ENCODE results near the gene SPATA7. TPM values are rescaled to one million over a fixed set of nuclear protein-coding genes. Genes with fewer than 3 reads are reported as not detected.

Gene SPATA7, protein sequence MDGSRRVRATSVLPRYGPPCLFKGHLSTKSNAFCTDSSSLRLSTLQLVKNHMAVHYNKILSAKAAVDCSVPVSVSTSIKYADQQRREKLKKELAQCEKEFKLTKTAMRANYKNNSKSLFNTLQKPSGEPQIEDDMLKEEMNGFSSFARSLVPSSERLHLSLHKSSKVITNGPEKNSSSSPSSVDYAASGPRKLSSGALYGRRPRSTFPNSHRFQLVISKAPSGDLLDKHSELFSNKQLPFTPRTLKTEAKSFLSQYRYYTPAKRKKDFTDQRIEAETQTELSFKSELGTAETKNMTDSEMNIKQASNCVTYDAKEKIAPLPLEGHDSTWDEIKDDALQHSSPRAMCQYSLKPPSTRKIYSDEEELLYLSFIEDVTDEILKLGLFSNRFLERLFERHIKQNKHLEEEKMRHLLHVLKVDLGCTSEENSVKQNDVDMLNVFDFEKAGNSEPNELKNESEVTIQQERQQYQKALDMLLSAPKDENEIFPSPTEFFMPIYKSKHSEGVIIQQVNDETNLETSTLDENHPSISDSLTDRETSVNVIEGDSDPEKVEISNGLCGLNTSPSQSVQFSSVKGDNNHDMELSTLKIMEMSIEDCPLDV
- total RNA-seq, result 21.4 and 29.2 TPM in 2 replicates

DNA sequence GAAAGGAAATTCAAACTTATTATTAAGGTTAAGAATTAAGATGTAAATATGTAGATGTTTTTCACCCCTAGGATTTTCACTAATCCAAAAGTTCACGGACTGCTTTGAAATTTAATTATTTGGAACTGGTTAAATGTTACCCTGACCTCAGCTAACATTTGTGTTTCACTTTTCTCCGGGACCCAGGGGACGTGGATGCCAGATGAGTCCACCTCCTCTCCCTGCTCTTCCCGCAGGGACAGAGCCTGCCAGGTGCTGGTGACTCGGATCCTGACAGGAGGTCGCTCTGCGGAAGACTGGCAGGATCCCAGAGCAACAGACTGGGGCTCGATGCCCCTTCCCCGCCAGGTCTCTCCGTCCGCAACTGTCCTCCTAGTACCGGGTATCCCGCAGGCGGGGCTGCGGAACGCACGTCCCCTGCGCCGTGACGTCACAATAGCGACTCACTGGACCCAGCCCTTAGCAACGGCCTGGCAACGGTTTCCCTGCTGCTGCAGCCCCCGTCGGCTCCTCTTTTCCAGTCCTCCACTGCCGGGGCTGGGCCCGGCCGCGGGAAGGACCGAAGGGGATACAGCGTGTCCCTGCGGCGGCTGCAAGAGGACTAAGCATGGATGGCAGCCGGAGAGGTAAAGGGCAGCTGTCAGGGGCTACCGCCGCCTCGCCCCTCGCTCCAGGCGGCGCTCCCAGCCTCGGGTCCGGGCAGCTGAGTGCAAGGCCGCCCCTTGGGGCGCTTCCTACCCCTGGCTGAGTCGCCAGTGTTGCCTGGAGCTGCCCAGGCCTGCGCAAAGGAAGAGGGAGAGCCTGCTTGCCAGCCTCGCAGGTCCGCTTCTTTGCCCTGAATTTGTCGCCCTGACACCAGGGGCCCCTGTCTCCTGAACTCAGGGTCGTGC lies at the start of gene SPATA7:
SPATA7 (plus strand) TSS at position 446 of the 890 bp plus-strand sequence; CDS start at position 608, 162 bp downstream.
- Histone ChIP-seq H3K4me2 (ENCODE audit: insufficient read depth, low read length) (peak within 1 kb of the TSS; percentile 90), H3K4me1 (ENCODE audit: insufficient read depth, low read length) (peaks cover 12% of the 10 kb centered on the region), H3K36me3 (ENCODE audit: insufficient read depth, low read length) (no peaks in the 10 kb centered on the region), H3K79me2 (ENCODE audit: insufficient read depth, low read length) (peaks cover 23% of the 10 kb centered on the region), H3K27me3 (ENCODE audit: insufficient read depth, low read length) (peaks cover 5% of the 10 kb centered on the region), H2AFZ (ENCODE audit: low read length) (peak within 1 kb of the TSS; percentile 97), H4K20me1 (ENCODE audit: insufficient read depth, low read length) (peaks cover 2% of the 10 kb centered on the region), H3K27ac (ENCODE audit: low read depth, low read length) (peak within 1 kb of the TSS; percentile 87), H3K4me3 (ENCODE audit: insufficient read depth, low read length) (peak within 1 kb of the TSS; percentile 91), H3K9me3 (ENCODE audit: low read depth, low read length) (no peaks in the 10 kb centered on the region)
- TF ChIP-seq CTCF (IDR thresholded peaks at IDR 0.05; ENCODE audit: extremely low read depth, low read depth, low read length), result no peak
- DNase-seq (ENCODE audit: insufficient read length, low spot score, missing footprints), result peak; percentile 93

GRCh38 chr14:88340357-88340756 lies 45.1 kb upstream of the SPATA7 start:
- Histone ChIP-seq H3K79me2 (ENCODE audit: insufficient read depth, low read length) (no peaks in the 10 kb centered on the region), H3K9me3 (ENCODE audit: low read depth, low read length) (no peaks in the 10 kb centered on the region), H3K4me2 (ENCODE audit: insufficient read depth, low read length) (no peak overlapping the region), H4K20me1 (ENCODE audit: insufficient read depth, low read length) (no peaks in the 10 kb centered on the region), H3K36me3 (ENCODE audit: insufficient read depth, low read length) (no peaks in the 10 kb centered on the region), H3K4me3 (ENCODE audit: insufficient read depth, low read length) (no peak overlapping the region), H3K27ac (ENCODE audit: low read depth, low read length) (no peak overlapping the region), H3K27me3 (ENCODE audit: insufficient read depth, low read length) (no peaks in the 10 kb centered on the region), H2AFZ (ENCODE audit: low read length) (no peak overlapping the region), H3K4me1 (ENCODE audit: insufficient read depth, low read length) (no peaks in the 10 kb centered on the region)
- DNase-seq (ENCODE audit: insufficient read length, low spot score, missing footprints), result no peak
- TF ChIP-seq CTCF (IDR thresholded peaks at IDR 0.05; ENCODE audit: extremely low read depth, low read depth, low read length), result no peak

- Histone ChIP-seq H3K79me2 (ENCODE audit: insufficient read depth, low read length) (no peaks in the 10 kb centered on the region), H3K4me2 (ENCODE audit: insufficient read depth, low read length) (no peak overlapping the region), H3K4me3 (ENCODE audit: insufficient read depth, low read length) (no peak overlapping the region), H2AFZ (ENCODE audit: low read length) (no peak overlapping the region), H3K27me3 (ENCODE audit: insufficient read depth, low read length) (no peaks in the 10 kb centered on the region), H3K27ac (ENCODE audit: low read depth, low read length) (no peak overlapping the region), H3K36me3 (ENCODE audit: insufficient read depth, low read length) (no peaks in the 10 kb centered on the region), H3K9me3 (ENCODE audit: low read depth, low read length) (no peaks in the 10 kb centered on the region), H3K4me1 (ENCODE audit: insufficient read depth, low read length) (no peaks in the 10 kb centered on the region), H4K20me1 (ENCODE audit: insufficient read depth, low read length) (no peaks in the 10 kb centered on the region)
- DNase-seq (ENCODE audit: insufficient read length, low spot score, missing footprints), result no peak
- TF ChIP-seq CTCF (IDR thresholded peaks at IDR 0.05; ENCODE audit: extremely low read depth, low read depth, low read length), result no peak
Measured at GRCh38 chr14:88342980-88343379, 42.5 kb upstream of the SPATA7 start.

Measured in osteoblast (primary cell).